OCI-M1 (cell line): ENCODE measurements around the gene MAP2K5.
A peak's percentile ranks its signal among the peaks of the same experiment; 100 is the strongest.

Source experiments
- DNase-seq: peaks from one replicate; lab custom pipeline; 2025; lab: John Stamatoyannopoulos, UW

MAP2K5 gene

GRCh38 chr15:67783303-67783702 is 240.8 kb downstream of the MAP2K5 start:
- peak; percentile 72 for DNase-seq

GRCh38 chr15:67784090-67784781 is 241.7 kb downstream of the MAP2K5 start:
- DNase-seq, result peak; percentile 47

- DNase-seq, result no peak
Observed at GRCh38 chr15:67784856-67785430, 242.4 kb downstream of the MAP2K5 start.

GRCh38 chr15:67785431-67785830 is 242.9 kb downstream of the MAP2K5 start:
- DNase-seq, result no peak

GRCh38 chr15:67786646-67787045 is 244.1 kb downstream of the MAP2K5 start:
- DNase-seq, result no peak

GRCh38 chr15:67788986-67789385 is 246.5 kb downstream of the MAP2K5 start:
- no peak for DNase-seq

- no peak for DNase-seq
Observed at GRCh38 chr15:67790610-67791319, 248.3 kb downstream of the MAP2K5 start.

GRCh38 chr15:67792250-67792942 is 249.9 kb downstream of the MAP2K5 start:
- no peak for DNase-seq

GRCh38 chr15:67794832-67795574 is 252.5 kb downstream of the MAP2K5 start:
- DNase-seq, result peak; percentile 66

- no peak for DNase-seq
Observed at GRCh38 chr15:67796196-67797127, 254.0 kb downstream of the MAP2K5 start.

GRCh38 chr15:67799801-67800205 is 257.3 kb downstream of the MAP2K5 start:
- DNase-seq, result peak; percentile 55

- no peak for DNase-seq
Observed at GRCh38 chr15:67801142-67801541, 258.6 kb downstream of the MAP2K5 start.

- DNase-seq, result no peak
Observed at GRCh38 chr15:67801926-67802914, 259.7 kb downstream of the MAP2K5 start.

GRCh38 chr15:67803299-67803698 is 260.8 kb downstream of the MAP2K5 start:
- no peak for DNase-seq

- no peak for DNase-seq
Observed at GRCh38 chr15:67803996-67804843, 261.7 kb downstream of the MAP2K5 start.

- DNase-seq, result no peak
Observed at GRCh38 chr15:67805008-67805665, 262.6 kb downstream of the MAP2K5 start.

- no peak for DNase-seq
Observed at GRCh38 chr15:67805666-67806516, 263.4 kb downstream of the MAP2K5 start.
